ENCODE measurements around the gene GPN2.
A peak's percentile ranks its signal among the peaks of the same experiment; 100 is the strongest.

The GPN2 gene

GRCh38 chr1:26932531-26932930 lies 42.4 kb upstream of the GPN2 start:
- Histone ChIP-seq H3K27me3 (ENCODE audit: low read depth, low read length) (no peaks in the 10 kb centered on the region), H3K9me3 (ENCODE audit: insufficient read depth, low read length) (no peaks in the 10 kb centered on the region), H3K36me3 (replicated peaks; ENCODE audit: low read depth, low read length) (peaks cover 11% of the 10 kb centered on the region), H3K79me2 (ENCODE audit: low read length) (peaks cover 40% of the 10 kb centered on the region), H3K4me1 (ENCODE audit: low read length) (peaks cover 11% of the 10 kb centered on the region), H3K4me2 (ENCODE audit: low read length) (peak overlapping the region; percentile 30), H4K20me1 (ENCODE audit: insufficient read depth, low read length) (no peaks in the 10 kb centered on the region), H3K4me3 (ENCODE audit: low read length) (no peak overlapping the region), H2AFZ (ENCODE audit: low read depth, low read length) (no peak overlapping the region), H3K9ac (ENCODE audit: low read length) (no peak overlapping the region), H3K27ac (ENCODE audit: low read length) (peak overlapping the region; percentile 70)
- no peak for TF ChIP-seq EZH2phosphoT487 (IDR thresholded peaks at IDR 0.05; ENCODE audit: low read depth)
- TF ChIP-seq, protein P1, sequence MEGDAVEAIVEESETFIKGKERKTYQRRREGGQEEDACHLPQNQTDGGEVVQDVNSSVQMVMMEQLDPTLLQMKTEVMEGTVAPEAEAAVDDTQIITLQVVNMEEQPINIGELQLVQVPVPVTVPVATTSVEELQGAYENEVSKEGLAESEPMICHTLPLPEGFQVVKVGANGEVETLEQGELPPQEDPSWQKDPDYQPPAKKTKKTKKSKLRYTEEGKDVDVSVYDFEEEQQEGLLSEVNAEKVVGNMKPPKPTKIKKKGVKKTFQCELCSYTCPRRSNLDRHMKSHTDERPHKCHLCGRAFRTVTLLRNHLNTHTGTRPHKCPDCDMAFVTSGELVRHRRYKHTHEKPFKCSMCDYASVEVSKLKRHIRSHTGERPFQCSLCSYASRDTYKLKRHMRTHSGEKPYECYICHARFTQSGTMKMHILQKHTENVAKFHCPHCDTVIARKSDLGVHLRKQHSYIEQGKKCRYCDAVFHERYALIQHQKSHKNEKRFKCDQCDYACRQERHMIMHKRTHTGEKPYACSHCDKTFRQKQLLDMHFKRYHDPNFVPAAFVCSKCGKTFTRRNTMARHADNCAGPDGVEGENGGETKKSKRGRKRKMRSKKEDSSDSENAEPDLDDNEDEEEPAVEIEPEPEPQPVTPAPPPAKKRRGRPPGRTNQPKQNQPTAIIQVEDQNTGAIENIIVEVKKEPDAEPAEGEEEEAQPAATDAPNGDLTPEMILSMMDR (IDR thresholded peaks at IDR 0.05; ENCODE audit: low read depth, low read length) = no peak

DNA sequence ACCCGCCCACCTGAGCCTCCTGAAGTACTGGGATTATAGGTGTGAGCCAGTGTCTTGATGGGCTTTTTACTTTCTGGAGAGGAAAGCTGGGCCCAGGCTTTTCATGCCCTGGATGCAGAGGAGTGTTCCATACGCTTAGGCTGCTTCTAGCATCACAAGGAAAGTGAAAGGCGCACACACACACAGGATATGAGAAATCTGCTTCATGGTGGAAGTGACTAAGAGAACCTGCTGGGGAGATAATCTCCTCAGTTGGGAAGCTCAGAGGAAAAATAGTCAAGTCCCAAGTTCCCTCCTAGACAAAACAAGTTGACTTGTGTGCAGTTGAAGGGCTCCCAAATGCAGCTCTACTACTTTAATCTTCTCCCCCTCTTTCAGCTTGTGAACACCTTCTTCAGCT lies 33.6 kb upstream of the GPN2 start:
- H3K4me3 ChIP-seq (ENCODE audit: low read length) = no peak overlapping the region
- peaks cover 44% of the 10 kb centered on the region for H3K79me2 ChIP-seq (ENCODE audit: low read length)
- no peaks in the 10 kb centered on the region for H3K27me3 ChIP-seq (ENCODE audit: low read depth, low read length)
- H3K27ac ChIP-seq (ENCODE audit: low read length) = no peak overlapping the region
- H3K9me3 ChIP-seq (ENCODE audit: insufficient read depth, low read length) = no peaks in the 10 kb centered on the region
- peaks cover 9% of the 10 kb centered on the region for H3K36me3 ChIP-seq (replicated peaks; ENCODE audit: low read depth, low read length)
- TF ChIP-seq, protein P1 (IDR thresholded peaks at IDR 0.05; ENCODE audit: low read depth, low read length) = no peak
- no peak for TF ChIP-seq EZH2phosphoT487 (IDR thresholded peaks at IDR 0.05; ENCODE audit: low read depth)
- H3K4me2 ChIP-seq (ENCODE audit: low read length) = no peak overlapping the region
- no peaks in the 10 kb centered on the region for H4K20me1 ChIP-seq (ENCODE audit: insufficient read depth, low read length)
- H2AFZ ChIP-seq (ENCODE audit: low read depth, low read length) = no peak overlapping the region
- no peak overlapping the region for H3K9ac ChIP-seq (ENCODE audit: low read length)
- peaks cover 14% of the 10 kb centered on the region for H3K4me1 ChIP-seq (ENCODE audit: low read length)

DNA sequence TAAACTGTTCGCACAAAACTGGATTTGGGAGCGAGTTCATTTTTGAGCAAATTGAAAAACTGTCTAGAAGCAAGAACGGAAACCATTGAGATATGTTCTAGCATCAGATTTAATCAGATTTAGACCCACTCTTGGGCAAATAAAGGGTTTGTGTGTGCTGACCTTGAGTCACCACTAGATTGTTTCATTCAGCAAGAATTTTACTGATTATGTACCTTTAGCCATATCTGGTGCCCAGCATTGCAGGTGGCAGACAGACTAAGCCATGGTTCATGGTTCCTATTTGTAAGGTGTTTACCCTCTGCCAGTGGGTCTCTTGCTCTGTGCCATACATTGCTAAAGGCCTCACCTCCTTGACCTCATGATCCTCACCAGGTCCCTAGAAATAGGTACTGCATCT lies 32.8 kb upstream of the GPN2 start:
- Histone ChIP-seq H3K9ac (ENCODE audit: low read length) (peak overlapping the region; percentile 88), H4K20me1 (ENCODE audit: insufficient read depth, low read length) (no peaks in the 10 kb centered on the region), H3K4me3 (ENCODE audit: low read length) (peak overlapping the region; percentile 80), H3K36me3 (replicated peaks; ENCODE audit: low read depth, low read length) (peaks cover 4% of the 10 kb centered on the region), H3K27me3 (ENCODE audit: low read depth, low read length) (no peaks in the 10 kb centered on the region), H3K4me1 (ENCODE audit: low read length) (peaks cover 14% of the 10 kb centered on the region), H2AFZ (ENCODE audit: low read depth, low read length) (no peak overlapping the region), H3K4me2 (ENCODE audit: low read length) (peak overlapping the region; percentile 90), H3K79me2 (ENCODE audit: low read length) (peaks cover 38% of the 10 kb centered on the region), H3K9me3 (ENCODE audit: insufficient read depth, low read length) (no peaks in the 10 kb centered on the region), H3K27ac (ENCODE audit: low read length) (no peak overlapping the region)
- TF ChIP-seq EZH2phosphoT487 (IDR thresholded peaks at IDR 0.05; ENCODE audit: low read depth) = no peak
- TF ChIP-seq, protein P1 (IDR thresholded peaks at IDR 0.05; ENCODE audit: low read depth, low read length) = no peak

- no peaks in the 10 kb centered on the region for H3K9me3 ChIP-seq (ENCODE audit: insufficient read depth, low read length)
- peak overlapping the region; percentile 46; the same call in 1 of the 2 replicates for H3K27ac ChIP-seq (ENCODE audit: low read length)
- no peak overlapping the region for H2AFZ ChIP-seq (ENCODE audit: low read depth, low read length)
These were observed 32.3 kb upstream of the GPN2 start for GRCh38 chr1:26922431-26922729.

More at GRCh38 chr1:26922431-26922729, 32.3 kb upstream of the GPN2 start:
- Histone ChIP-seq H3K4me3 (ENCODE audit: low read length) (peak overlapping the region; percentile 80), H3K27me3 (ENCODE audit: low read depth, low read length) (no peaks in the 10 kb centered on the region), H3K79me2 (ENCODE audit: low read length) (peaks cover 38% of the 10 kb centered on the region), H3K9ac (ENCODE audit: low read length) (peak overlapping the region; percentile 88), H3K36me3 (replicated peaks; ENCODE audit: low read depth, low read length) (peaks cover 4% of the 10 kb centered on the region), H3K4me2 (ENCODE audit: low read length) (peak overlapping the region; percentile 90), H4K20me1 (ENCODE audit: insufficient read depth, low read length) (no peaks in the 10 kb centered on the region), H3K4me1 (ENCODE audit: low read length) (peaks cover 14% of the 10 kb centered on the region)
- TF ChIP-seq, protein P1 (IDR thresholded peaks at IDR 0.05; ENCODE audit: low read depth, low read length) = no peak
- no peak for TF ChIP-seq EZH2phosphoT487 (IDR thresholded peaks at IDR 0.05; ENCODE audit: low read depth)
